HepG2 (cell line): ENCODE data around the gene ABCA3. TPM values are rescaled to one million over a fixed set of nuclear protein-coding genes. Genes with fewer than 3 reads are reported as not detected.

Experiments used
- ATF4 ChIP-seq, 2 experiments: fragments of 450-650 bp in 1 of 2; sonication (generic) in 1 of 2; formaldehyde crosslinking; IDR thresholded peaks; 2 replicates each; pipeline versions ENCODE4 v1.5.0 to v1.8.0; 2020 to 2022; ENCODE audit warnings: mild to moderate bottlenecking in 1 of 2, missing genetic modification reagents in 1 of 2
- DNMT3B ChIP-seq: conservative IDR thresholded peaks from 2 replicates; pipeline ENCODE4 v1.6.1; 2016; ENCODE audit warnings: missing biosample characterization, control low read depth
- FOXK2 ChIP-seq: fragments of 450-650 bp; IDR thresholded peaks from 2 replicates; pipeline ENCODE4 v1.6.1; 2016
- HDAC1 ChIP-seq: sonication (generic); formaldehyde crosslinking; IDR thresholded peaks from 2 replicates; pipeline ENCODE4 v1.5.1; 2020; ENCODE audit warnings: mild to moderate bottlenecking, missing genetic modification reagents
- HDAC2 ChIP-seq: sonication (generic); formaldehyde crosslinking; IDR thresholded peaks from 2 replicates; pipeline ENCODE4 v1.4.0; 2020; ENCODE audit warnings: missing genetic modification reagents
- HNF4A ChIP-seq: sonication (generic); formaldehyde crosslinking; IDR thresholded peaks from 2 replicates; pipeline ENCODE4 v1.4.0; 2020; ENCODE audit warnings: missing genetic modification reagents
- IRF2 ChIP-seq: IDR thresholded peaks from 2 replicates; pipeline ENCODE4 v1.6.1; 2018; ENCODE audit warnings: missing genetic modification reagents, missing compliant biosample characterization
- JUND ChIP-seq: sonication (generic); formaldehyde crosslinking; IDR thresholded peaks from 2 replicates; pipeline ENCODE4 v1.8.0; 2022; ENCODE audit warnings: mild to moderate bottlenecking, missing genetic modification reagents
- MXD3 ChIP-seq: IDR thresholded peaks from 2 replicates; pipeline ENCODE4 v1.6.1; 2016; ENCODE audit warnings: mild to moderate bottlenecking, missing biosample characterization, missing genetic modification reagents
- PBX3 ChIP-seq: sonication (generic); formaldehyde crosslinking; IDR thresholded peaks from 2 replicates; pipeline ENCODE4 v1.8.1; 2023; ENCODE audit warnings: missing genetic modification reagents, inconsistent platforms, borderline replicate concordance
- PHF20 ChIP-seq: sonication (generic); formaldehyde crosslinking; IDR thresholded peaks from 2 replicates; pipeline ENCODE4 v1.5.0; 2020; ENCODE audit warnings: mild to moderate bottlenecking, missing genetic modification reagents
- RARA ChIP-seq: IDR thresholded peaks from 2 replicates; pipeline ENCODE4 v1.6.1; 2016; ENCODE audit warnings: missing genetic modification reagents, missing compliant biosample characterization
- YY1 ChIP-seq: IDR thresholded peaks from 2 replicates; pipeline ENCODE4 v1.6.1; 2011; ENCODE audit warnings: low read length, low read depth, moderate library complexity, mild to moderate bottlenecking; ENCODE audit not compliant: insufficient read depth, insufficient replicate concordance
- ZBTB33 ChIP-seq: sonication (generic); formaldehyde crosslinking; IDR thresholded peaks from 2 replicates; pipeline ENCODE4 v1.4.0; 2020; ENCODE audit warnings: missing genetic modification reagents
- ZFP36 ChIP-seq: fragments of 150-350 bp; IDR thresholded peaks from 2 replicates; pipeline ENCODE4 v1.6.1; 2018; ENCODE audit warnings: borderline replicate concordance, low read length, low read depth; ENCODE audit not compliant: partially characterized antibody
- ZMYM4 ChIP-seq: sonication (generic); formaldehyde crosslinking; IDR thresholded peaks from 2 replicates; pipeline ENCODE4 v1.8.1; 2023; ENCODE audit warnings: mild to moderate bottlenecking, missing genetic modification reagents
- ZNF121 ChIP-seq: sonication (generic); formaldehyde crosslinking; IDR thresholded peaks from 2 replicates; pipeline ENCODE4 v1.5.0; 2020; ENCODE audit warnings: mild to moderate bottlenecking, missing genetic modification reagents
- ZNF225 ChIP-seq: sonication (generic); formaldehyde crosslinking; IDR thresholded peaks from 2 replicates; pipeline ENCODE4 v1.4.0; 2020; ENCODE audit warnings: mild to moderate bottlenecking, missing genetic modification reagents
- ZNF350 ChIP-seq: sonication (generic); formaldehyde crosslinking; IDR thresholded peaks from 2 replicates; pipeline ENCODE4 v1.4.0; 2020; ENCODE audit warnings: mild to moderate bottlenecking, low read depth, missing genetic modification reagents, borderline replicate concordance
- ZNF556 ChIP-seq: sonication (generic); formaldehyde crosslinking; IDR thresholded peaks from 2 replicates; pipeline ENCODE4 v1.4.0; 2020; ENCODE audit warnings: mild to moderate bottlenecking, missing genetic modification reagents, borderline replicate concordance
- ZNF710 ChIP-seq: sonication (generic); formaldehyde crosslinking; IDR thresholded peaks from 2 replicates; pipeline ENCODE4 v1.5.0; 2020; ENCODE audit warnings: mild to moderate bottlenecking, missing genetic modification reagents, borderline replicate concordance
- ZNF784 ChIP-seq: sonication (generic); formaldehyde crosslinking; IDR thresholded peaks from 2 replicates; pipeline ENCODE4 v1.5.1; 2020; ENCODE audit warnings: missing genetic modification reagents, mild to moderate bottlenecking, borderline replicate concordance
- ZSCAN25 ChIP-seq: sonication (generic); formaldehyde crosslinking; IDR thresholded peaks from 2 replicates; pipeline ENCODE4 v1.8.0; 2022; ENCODE audit warnings: mild to moderate bottlenecking, missing genetic modification reagents
- polyA plus RNA-seq, 8 experiments: library from polyadenylated mRNA; depleted of rRNA in 3 of 8; stranded (reverse) in 7 of 8; unstranded in 1 of 8; fragments of >200 nt; fragmentation: Illumina TruSeq in 4 of 8; extraction: Trizol in 4 of 8; gene quantifications; 2 replicates each; pipeline versions ENCODE4 v1.2.1 to v1.2.3, GENCODE V29; 2011 to 2016; ENCODE audit warnings: low read depth in 4 of 8, missing spikeins in 1 of 8, mixed read lengths in 1 of 8; ENCODE audit not compliant: insufficient read depth in 1 of 8
- total RNA-seq, 5 experiments: library from RNA; depleted of rRNA; stranded (reverse); fragments of >200 nt; fragmentation: Illumina TruSeq; extraction: Trizol; gene quantifications; 2 replicates each; pipeline ENCODE4 v1.2.3, GENCODE V29; 2016; ENCODE audit warnings: low read depth in 1 of 5

The ABCA3 gene
- total and polyA plus RNA-seq, 2 of the 13 experiments (the other 11 are each of a cell fraction or from before 2014, with no cell fraction given): 0.60 to 1.5 TPM

GRCh38 chr16:2388875-2389433 is 48.4 kb upstream of the ABCA3 start (continued):
- TF ChIP-seq ZBTB33: peak; percentile 21; the same call in 1 of the 2 replicates
- TF ChIP-seq FOXK2: peak; percentile 61
- peak; percentile 82 for TF ChIP-seq HNF4A (CRISPR knock-in tag)
- 0 out of 2 replicates have a peak, but pooled peaks have one; percentile 55 for TF ChIP-seq ZNF556 (CRISPR knock-in tag)
- peak; percentile 67 for TF ChIP-seq RARA (CRISPR knock-in tag)
- TF ChIP-seq HDAC2 (CRISPR knock-in tag): peak; percentile 48; the same call in 1 of the 2 replicates
- peak; percentile 70 for TF ChIP-seq ZFP36
- 0 out of 2 replicates have a peak, but pooled peaks have one; percentile 37 for TF ChIP-seq ZNF710 (CRISPR knock-in tag)
- no peak for TF ChIP-seq ATF4 (CRISPR knock-in tag; IDR thresholded peaks at IDR 0.05)
- TF ChIP-seq PHF20 (CRISPR knock-in tag): 0 out of 2 replicates have a peak, but pooled peaks have one; percentile 30
- TF ChIP-seq ZNF350 (CRISPR knock-in tag): 0 out of 2 replicates have a peak, but pooled peaks have one; percentile 35
- peak; percentile 35; the same call in 1 of the 2 replicates for TF ChIP-seq IRF2 (CRISPR knock-in tag)
- TF ChIP-seq YY1: peak; percentile 30
- peak; percentile 39; the same call in 1 of the 2 replicates for TF ChIP-seq JUND
- TF ChIP-seq PBX3 (CRISPR knock-in tag): no peak
- TF ChIP-seq ZNF121 (CRISPR knock-in tag): no peak
- TF ChIP-seq MXD3: no peak
- TF ChIP-seq ZNF784 (CRISPR knock-in tag): no peak
- TF ChIP-seq HDAC1 (CRISPR knock-in tag): peak; percentile 81
- peak; percentile 78 for TF ChIP-seq ZMYM4
- TF ChIP-seq ZNF225 (CRISPR knock-in tag): no peak
- no peak for TF ChIP-seq DNMT3B (CRISPR knock-in tag)
- TF ChIP-seq ZSCAN25 (CRISPR knock-in tag): 0 out of 2 replicates have a peak, but pooled peaks have one; percentile 21
